Measurements from ENCODE around the gene PYROXD2.

DNA sequence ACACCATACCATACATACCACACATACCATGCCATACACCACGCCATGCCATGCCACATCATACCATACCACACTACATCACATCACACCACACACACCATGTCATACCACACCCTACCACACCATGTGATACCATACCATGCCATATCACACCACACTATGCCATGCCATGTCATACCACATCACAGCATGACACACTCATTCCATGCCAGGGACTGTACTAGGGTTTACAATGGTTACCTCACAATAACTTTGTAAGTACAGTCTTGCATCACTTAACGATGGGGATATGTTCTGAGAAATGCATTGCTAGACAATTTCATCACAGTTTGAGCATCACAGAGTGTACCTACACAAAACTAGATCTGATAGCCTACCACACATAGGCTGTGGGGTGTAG is 14.5 kb downstream of the PYROXD2 start:
- TF ChIP-seq EZH2 (IDR thresholded peaks at IDR 0.05; ENCODE audit: low read depth, low read length, severe bottlenecking) (no peak), BCL11A (IDR thresholded peaks at IDR 0.05; ENCODE audit: low read depth in 2 of 2, low read length in 2 of 2) (no peak), BRCA1 (IDR thresholded peaks at IDR 0.05; ENCODE audit: low read depth, low read length) (no peak), KDM1A (IDR thresholded peaks at IDR 0.05; ENCODE audit: borderline replicate concordance, low read length) (no peak), POLR2A (IDR thresholded peaks at IDR 0.05; ENCODE audit: control extremely low read depth in 1 of 2, low read depth in 2 of 2, low read length in 2 of 2) (no peak), TBP (IDR thresholded peaks at IDR 0.05; ENCODE audit: low read depth, low read length) (no peak), SP1 (IDR thresholded peaks at IDR 0.05; ENCODE audit: low read depth, low read length) (no peak), RAD21 (IDR thresholded peaks at IDR 0.05 in 1 of 2, conservative IDR thresholded peaks at IDR 0.05 in 1 of 2; ENCODE audit: low read depth in 2 of 2, low read length in 2 of 2) (no peak), EGR1 (IDR thresholded peaks at IDR 0.05; ENCODE audit: borderline replicate concordance, low read depth, low read length) (no peak), ZNF274 (IDR thresholded peaks at IDR 0.05; ENCODE audit: borderline replicate concordance, extremely low read depth, low read length) (no peak)
- TF ChIP-seq, protein P1, sequence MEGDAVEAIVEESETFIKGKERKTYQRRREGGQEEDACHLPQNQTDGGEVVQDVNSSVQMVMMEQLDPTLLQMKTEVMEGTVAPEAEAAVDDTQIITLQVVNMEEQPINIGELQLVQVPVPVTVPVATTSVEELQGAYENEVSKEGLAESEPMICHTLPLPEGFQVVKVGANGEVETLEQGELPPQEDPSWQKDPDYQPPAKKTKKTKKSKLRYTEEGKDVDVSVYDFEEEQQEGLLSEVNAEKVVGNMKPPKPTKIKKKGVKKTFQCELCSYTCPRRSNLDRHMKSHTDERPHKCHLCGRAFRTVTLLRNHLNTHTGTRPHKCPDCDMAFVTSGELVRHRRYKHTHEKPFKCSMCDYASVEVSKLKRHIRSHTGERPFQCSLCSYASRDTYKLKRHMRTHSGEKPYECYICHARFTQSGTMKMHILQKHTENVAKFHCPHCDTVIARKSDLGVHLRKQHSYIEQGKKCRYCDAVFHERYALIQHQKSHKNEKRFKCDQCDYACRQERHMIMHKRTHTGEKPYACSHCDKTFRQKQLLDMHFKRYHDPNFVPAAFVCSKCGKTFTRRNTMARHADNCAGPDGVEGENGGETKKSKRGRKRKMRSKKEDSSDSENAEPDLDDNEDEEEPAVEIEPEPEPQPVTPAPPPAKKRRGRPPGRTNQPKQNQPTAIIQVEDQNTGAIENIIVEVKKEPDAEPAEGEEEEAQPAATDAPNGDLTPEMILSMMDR (IDR thresholded peaks at IDR 0.05; ENCODE audit: control extremely low read depth in 1 of 3, insufficient read depth in 1 of 3, low read depth in 1 of 3, low read length in 3 of 3), result no peak
- TF ChIP-seq, protein P2, sequence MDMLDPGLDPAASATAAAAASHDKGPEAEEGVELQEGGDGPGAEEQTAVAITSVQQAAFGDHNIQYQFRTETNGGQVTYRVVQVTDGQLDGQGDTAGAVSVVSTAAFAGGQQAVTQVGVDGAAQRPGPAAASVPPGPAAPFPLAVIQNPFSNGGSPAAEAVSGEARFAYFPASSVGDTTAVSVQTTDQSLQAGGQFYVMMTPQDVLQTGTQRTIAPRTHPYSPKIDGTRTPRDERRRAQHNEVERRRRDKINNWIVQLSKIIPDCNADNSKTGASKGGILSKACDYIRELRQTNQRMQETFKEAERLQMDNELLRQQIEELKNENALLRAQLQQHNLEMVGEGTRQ (IDR thresholded peaks at IDR 0.05; ENCODE audit: low read length), result no peak
- TF ChIP-seq, protein P3, sequence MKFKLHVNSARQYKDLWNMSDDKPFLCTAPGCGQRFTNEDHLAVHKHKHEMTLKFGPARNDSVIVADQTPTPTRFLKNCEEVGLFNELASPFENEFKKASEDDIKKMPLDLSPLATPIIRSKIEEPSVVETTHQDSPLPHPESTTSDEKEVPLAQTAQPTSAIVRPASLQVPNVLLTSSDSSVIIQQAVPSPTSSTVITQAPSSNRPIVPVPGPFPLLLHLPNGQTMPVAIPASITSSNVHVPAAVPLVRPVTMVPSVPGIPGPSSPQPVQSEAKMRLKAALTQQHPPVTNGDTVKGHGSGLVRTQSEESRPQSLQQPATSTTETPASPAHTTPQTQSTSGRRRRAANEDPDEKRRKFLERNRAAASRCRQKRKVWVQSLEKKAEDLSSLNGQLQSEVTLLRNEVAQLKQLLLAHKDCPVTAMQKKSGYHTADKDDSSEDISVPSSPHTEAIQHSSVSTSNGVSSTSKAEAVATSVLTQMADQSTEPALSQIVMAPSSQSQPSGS (IDR thresholded peaks at IDR 0.05; ENCODE audit: low read length), result no peak

Data from H1 (cell line).